SHP77 treated with DMSO at 0.1 percent for 48 hours (cell line): ENCODE results near the gene RSRP1.
"Not testable (repeated sequence)": the region's sequence is repeated elsewhere in the genome, so short reads cannot be mapped to it uniquely, and the experiment has no call there.

ENCODE experiments used
- DNase-seq: peaks from one replicate; lab custom pipeline; 2025; lab: John Stamatoyannopoulos, UW

Gene RSRP1

DNA sequence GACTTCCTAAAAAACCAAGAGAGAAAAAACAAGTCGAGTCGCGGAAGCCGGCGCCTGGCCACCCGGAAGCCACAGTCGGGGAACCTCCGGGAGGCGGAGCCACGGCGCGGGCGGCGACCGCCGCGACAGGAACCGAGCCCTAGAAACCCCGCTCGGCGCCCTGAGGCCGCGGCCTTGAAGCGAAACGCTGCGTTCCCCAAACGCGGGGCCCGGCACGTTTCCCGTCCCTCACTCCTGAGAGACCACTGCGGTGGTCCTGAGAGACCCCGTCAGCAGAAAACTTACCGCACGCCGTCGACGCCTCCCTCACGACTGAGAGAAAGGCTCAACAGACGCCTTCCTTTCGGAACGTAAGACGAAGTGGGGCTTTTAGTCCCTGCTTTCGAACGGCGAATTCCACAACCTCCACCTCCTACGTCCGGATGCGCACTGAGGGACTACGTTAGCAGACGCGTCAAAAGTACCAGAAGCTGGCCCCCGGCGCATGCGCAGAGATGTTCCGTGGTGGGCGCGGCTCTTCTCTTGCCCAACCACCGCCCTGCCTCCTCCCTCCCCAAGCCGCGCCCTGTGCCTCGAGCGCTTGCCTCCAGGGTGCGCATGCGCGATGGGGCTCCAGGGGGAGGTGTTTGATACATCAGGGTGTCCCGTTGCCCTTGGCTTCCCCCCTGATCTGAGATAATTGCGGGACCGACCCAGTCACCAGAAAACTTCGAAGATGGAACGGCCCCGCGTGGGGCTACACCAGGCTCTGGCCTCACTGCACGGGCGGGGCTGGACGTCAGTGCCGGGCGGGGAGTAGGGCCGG, at the start of gene RSRP1:
Gene RSRP1 (minus strand): TSS at position 431 of the 805 bp plus-strand sequence. CDS start 491 bp downstream, outside the sequence.
- peak; percentile 90 for DNase-seq

DNA sequence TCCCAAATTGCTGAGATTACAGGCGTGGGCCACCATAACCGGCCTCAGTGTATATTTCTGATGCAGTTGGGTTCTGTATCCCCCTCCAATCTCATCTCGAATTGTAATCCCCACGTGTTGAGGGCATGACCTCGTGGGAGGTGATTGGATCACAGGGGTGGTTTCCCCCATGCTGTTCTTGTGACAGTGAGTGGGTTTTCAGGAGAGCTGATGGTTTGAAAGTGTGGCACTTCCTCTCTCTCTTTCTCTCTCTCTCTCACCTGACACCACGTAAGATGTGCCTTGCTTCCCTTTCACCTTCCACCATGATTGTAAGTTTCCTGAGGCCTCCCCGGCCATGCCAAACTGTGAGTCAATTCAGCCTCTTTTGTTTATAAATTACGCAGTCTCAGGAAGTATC, 49.2 kb upstream of the RSRP1 start:
- DNase-seq, result not testable (repeated sequence)

DNA sequence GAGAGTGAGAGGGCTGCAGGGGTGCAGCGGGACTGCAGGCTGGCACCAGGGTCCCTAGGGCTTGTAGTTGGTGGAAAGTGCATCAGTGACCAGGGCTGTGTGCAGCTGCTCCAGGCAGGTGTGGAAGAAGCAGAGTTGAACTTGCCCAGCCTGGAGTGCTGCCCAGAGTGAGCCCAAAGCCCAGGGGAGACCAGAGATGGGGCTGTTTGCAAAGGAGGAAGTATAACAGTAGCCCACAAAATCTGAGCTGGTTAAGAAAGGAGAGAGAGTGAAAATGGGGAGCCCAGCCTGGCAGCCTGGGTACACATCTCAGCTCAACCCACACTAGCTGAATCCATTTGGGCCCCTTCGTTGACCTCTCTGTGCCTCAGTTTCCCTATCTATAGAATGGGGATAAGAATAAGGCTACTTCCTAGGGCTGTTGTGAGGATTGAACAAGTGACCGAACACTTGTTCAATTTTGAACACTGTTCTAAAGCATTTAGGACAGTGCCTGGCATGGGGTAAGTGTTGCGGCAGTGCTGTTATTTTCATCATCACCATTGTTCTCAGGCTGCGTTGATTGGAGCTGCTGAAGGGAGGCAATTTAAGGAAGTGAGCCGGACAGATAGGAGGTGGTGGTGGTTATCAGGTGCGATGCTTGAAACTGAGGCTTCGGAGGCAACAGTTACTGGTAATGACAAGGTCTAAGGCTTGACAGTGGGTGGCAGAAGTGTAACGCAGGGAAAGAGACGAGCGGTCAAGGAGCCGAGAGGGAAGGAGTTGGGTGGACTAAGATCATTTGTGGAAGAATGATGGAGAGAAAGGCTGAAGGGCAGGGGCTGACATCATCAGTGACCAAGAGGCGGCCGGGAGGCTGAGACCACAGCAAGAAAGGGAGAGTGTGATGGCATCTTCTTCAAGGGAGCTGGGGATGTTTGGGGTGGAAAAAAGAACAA, 47.9 kb upstream of the RSRP1 start:
- DNase-seq, result not testable (repeated sequence)

DNA sequence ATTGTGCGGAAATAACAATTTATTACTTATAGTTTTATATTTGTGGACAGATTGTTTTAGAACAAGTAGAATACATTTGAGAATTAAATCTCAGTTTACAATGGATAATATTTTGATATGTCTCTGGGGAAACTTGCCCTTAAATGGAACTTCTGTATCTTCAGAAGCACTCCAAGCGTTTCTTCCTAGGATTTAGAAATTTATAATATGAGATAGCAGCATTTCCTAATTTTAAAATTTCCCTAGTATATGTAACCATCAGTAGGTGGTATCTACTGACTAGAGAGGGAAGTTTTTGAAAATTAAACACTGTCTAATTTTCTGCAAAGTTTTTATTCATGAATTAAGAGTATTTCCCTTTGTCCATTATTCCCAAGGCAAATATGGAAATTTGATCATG, 46.2 kb upstream of the RSRP1 start:
- not testable (repeated sequence) for DNase-seq

- not testable (repeated sequence) for DNase-seq
Measured at GRCh38 chr1:25290043-25290442, 42.8 kb upstream of the RSRP1 start.

DNA sequence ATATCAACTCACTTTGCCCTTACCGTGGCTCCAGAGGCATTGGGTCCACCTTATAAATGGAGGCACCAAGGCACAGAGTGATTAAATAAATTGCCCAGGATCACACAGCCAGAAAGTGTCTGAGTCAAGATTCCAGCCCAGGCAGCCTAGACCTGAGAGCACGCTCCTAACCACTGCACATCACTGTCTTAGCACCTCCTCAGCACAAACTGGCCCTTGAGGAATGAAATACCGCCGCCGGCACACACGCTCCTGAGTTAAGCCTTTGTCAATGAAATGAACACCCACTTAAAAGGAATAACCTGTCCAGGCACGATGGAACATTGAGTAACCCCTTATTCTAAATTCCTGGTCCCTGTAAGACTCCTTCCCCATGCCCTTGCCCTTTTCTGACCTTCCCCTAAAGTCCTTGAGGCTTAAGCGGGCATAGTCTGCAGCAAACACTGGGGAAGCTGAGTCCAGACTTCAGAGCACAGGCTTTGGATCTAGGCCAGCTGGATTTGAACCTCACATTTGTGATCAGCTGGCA, 41.4 kb upstream of the RSRP1 start:
- not testable (repeated sequence) for DNase-seq

- DNase-seq, result not testable (repeated sequence)
Measured at GRCh38 chr1:25287164-25287563, 39.9 kb upstream of the RSRP1 start.

GRCh38 chr1:25285862-25286261, 38.6 kb upstream of the RSRP1 start:
- not testable (repeated sequence) for DNase-seq

- DNase-seq, result not testable (repeated sequence)
Measured at GRCh38 chr1:25279693-25280111, 32.4 kb upstream of the RSRP1 start.

- DNase-seq, result not testable (repeated sequence)
Measured at GRCh38 chr1:25278790-25279189, 31.5 kb upstream of the RSRP1 start.

DNA sequence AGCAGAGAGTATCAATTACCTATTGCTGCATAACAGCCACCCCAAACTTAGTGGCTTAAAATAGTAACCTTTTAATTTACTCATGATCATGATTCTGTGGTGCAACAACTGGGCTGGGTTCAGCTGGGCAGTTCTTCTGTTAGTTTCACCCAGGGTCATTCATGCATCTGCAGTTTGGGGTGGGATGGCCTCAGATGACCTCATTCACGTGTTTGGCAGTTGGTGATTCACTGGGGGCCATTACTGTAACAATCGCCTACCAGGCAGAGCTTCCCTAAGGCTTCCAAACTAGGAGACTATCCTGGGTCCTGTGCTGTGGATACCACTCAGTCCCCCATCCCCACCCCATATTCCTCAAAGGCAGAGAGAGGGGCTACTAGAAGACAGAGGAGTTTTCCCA, 31.1 kb upstream of the RSRP1 start:
- DNase-seq, result not testable (repeated sequence)

DNA sequence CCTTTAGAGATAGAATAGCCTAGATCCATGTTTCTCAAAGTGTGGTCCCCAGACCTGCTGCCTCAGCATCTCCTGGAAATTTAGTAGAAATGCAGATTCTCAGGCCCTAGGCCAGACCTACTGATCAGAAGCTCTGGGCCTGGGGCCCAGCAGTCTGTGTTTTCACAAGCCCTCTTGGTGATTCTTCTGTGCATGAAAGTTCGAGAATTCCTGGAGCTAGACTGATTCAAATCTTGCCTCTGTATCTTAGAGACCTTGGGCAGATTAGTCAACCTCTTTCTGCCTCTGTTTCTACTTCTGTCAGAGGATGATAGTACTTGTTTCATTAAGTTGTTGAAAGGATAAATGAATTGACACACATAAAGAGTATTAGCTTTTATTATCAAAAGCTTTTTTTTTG, 30.0 kb upstream of the RSRP1 start:
- not testable (repeated sequence) for DNase-seq

DNA sequence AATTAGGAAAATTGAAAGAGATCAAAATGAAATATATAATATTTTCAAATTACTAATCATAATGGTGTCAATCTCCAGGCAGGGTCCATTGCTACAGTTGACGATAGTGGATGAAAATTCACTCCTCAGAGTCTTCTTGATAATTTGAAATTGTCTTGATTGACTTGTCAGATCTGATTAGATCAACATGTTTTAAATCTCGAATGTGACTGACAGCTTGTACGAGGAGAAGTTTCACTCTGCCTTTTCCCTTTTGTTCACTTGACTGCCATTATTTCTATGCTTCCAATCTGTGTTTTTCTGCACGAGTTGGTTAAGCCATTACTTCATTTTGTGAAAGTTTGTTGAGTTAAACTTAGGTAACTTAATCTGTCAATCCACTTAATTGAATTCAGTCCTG, 28.4 kb upstream of the RSRP1 start:
- DNase-seq, result not testable (repeated sequence)

GRCh38 chr1:25272238-25272637, 25.0 kb upstream of the RSRP1 start, which contains the start of gene RHD:
Gene RHD (plus strand): TSS chr1:25272509. CDS start chr1:25272548, 39 bp downstream.
- DNase-seq, result not testable (repeated sequence)

- DNase-seq, result not testable (repeated sequence)
Measured at GRCh38 chr1:25268143-25268760, 21.0 kb upstream of the RSRP1 start.

GRCh38 chr1:25267288-25268142, 20.3 kb upstream of the RSRP1 start:
- DNase-seq, result not testable (repeated sequence)

GRCh38 chr1:25266554-25267287, 19.5 kb upstream of the RSRP1 start:
- not testable (repeated sequence) for DNase-seq

GRCh38 chr1:25260336-25260735, 13.1 kb upstream of the RSRP1 start:
- not testable (repeated sequence) for DNase-seq

DNA sequence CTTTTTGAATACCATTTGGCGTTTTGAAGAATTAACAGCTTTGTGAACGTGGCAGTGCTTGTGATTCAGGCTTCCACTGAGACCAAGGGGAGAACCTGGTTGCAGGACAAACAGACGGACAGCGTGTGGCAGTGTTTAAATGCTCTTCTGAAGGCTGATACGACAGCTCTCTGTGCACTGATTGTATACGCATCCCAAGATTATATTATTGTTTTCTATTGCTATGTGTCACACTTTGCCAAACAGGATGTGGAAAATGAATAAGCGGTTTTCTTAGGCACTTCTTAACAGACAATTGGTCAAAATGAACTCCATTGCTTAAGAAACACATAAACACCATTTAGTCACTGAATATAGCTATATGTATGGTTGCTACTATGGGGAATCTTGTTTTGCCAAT, 12.6 kb upstream of the RSRP1 start:
- not testable (repeated sequence) for DNase-seq

DNA sequence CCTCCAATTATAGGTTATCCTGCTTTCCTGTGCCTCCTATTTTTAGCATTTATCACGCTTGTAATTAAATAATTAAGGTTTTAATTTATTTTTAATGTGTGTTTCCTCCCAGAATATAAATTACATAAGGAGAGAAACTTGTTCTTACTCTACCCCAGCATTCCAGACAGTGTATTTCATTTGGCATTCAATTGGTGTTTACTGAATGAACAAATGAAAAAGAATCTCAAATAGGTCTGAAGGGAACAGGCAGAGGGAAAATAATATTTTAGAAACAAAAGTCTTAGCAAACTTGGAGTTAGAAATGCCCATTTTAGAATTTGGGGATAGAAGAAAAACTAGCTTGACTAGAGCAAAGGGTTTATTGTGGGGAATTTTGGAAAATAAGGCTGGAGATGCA, 9.9 kb upstream of the RSRP1 start:
- no peak for DNase-seq
